HTR-8/SVneo (cell line): Measurements from ENCODE around the gene KDM4D.
"Not testable (repeated sequence)": the region's sequence is repeated elsewhere in the genome, so short reads cannot be mapped to it uniquely, and the experiment has no call there.

ENCODE experiments used
- DNase-seq: peaks from one replicate; pipeline ENCODE4 v3.0.0; 2011; ENCODE audit warnings: low spot score, mixed read lengths; ENCODE audit not compliant: insufficient read length
- FAIRE-seq: peaks from 2 replicates; lab custom pipeline; 2011; peaks lifted over from hg19 to GRCh38; lab: Jason Lieb, UNC

KDM4D gene

DNA sequence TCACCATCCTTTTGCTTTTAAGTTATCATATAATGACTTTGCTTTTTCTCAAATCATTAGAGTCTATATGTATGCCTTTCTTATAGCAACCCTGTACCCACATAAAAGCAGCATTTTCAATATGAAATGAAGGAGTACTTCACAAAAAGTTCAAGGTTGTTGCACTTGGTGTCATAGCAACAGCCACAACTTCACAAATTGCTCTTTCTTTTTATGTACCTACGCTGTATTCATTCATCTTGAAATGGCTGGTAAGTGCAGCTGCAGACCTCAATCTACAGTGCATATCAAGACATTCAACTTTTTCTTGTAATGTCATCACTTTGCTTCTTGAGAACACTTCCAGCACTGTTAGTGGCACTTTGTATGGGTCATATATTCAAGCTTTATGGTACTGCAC lies 18.8 kb upstream of the KDM4D start:
- FAIRE-seq (no peak), DNase-seq (no peak)

DNA sequence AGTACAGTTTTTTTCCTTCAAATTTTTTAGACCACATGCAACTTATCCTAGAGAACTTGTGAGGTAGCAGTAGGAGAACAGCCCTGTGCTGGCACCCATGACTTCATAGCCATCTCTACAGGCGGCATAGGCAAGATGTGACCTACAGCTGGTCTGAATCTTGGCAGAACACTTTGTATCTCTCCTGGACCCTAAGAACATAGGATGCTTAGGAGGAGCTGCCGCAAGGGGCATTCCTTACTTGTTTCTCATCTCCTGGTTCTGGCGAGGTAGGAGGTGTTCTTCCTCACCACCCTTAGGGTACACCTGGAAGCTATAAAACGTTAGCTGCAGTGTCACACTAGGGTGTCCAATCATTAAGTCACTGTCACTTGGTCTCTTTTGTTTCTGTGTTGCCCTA lies 16.5 kb upstream of the KDM4D start:
- FAIRE-seq (no peak), DNase-seq (no peak)

DNA sequence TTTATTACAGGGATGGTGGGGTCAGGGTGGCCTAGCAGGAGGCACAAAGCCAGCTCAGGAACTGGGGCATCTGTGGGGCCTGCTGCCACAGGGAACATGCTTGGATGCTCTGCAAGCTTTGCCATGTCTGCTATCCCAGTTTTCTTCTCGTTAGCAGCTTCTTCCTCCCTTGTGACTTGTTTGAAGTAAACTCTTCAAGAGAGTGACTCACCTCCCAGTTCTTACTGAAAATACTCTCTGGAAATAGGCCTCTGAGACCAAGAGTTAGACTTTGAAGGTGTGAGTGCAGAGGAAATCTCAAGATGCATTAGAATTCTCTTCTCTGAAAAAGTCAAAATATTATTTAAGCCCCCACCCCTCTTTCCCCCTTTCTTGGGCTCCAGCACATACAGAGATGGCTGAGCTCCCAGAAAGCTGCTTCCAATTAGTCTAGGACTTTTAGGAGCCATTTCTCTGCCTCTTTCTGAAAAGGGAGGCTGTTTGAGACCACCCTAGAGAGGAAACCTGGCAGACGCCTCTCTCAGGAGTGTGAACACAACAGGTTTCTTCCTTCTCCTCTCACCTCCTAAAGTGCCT lies 15.3 kb upstream of the KDM4D start:
- no peak for DNase-seq
- FAIRE-seq: no peak

DNA sequence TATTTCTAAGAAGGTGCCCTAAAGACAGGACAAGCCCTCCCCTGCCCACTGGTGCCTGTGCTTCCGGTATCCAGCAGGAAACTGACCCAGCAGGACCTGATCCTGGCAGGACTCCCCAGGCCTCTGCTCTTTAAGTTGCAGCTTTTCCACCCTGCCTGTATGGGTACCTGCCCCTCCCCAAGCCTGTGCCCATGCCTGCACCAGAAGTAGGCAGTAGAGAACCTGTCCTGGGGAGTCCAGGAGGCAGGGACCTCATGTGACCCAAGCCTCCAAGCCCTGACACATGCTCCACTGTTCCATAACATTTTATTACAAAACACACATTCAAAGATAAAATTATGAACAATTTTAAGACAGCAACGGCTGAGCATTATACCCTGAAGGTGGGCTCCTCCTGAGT lies 14.3 kb upstream of the KDM4D start:
- DNase-seq (no peak), FAIRE-seq (no peak)

DNA sequence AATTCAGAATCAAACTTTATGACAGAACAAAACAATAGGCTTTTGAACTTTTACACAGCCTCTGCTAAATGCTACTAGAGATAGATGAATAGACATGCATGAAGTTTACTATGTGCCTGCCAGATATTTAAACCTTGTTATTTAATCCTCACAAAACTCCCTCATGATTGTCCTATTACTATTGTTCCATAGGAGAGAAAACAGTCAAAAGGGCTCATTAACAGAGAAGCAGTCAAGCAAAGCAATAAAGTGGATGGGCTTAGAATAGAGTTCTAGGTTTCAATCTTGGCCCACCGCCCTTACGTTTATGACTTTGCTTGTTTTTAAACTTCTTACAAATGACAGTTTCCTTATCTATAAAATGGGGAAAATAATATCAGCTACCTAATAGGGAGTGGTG lies 13.0 kb upstream of the KDM4D start:
- no peak for FAIRE-seq

DNA sequence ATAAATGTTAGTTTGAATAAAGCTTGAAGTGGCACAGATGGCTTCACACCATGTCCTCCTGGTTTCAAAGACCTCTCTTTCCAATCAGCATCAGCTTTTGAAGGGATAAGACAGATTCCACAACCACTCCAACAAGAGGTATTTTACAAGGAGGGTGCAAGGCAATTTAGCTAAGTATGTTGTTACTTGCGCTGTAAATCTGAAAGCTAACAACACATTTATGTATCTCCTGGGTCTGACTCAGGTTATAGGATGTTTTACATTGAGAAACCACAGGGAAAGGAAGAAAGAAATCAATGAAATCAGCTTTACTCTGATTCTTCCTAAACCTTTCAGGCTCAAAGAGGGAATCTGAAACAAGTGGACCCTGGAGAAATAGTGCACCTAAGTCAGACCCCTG lies 12.3 kb upstream of the KDM4D start:
- DNase-seq: no peak
- FAIRE-seq: no peak

More for the DNA sequence above, 13.0 kb upstream of the KDM4D start:
- no peak for DNase-seq

DNA sequence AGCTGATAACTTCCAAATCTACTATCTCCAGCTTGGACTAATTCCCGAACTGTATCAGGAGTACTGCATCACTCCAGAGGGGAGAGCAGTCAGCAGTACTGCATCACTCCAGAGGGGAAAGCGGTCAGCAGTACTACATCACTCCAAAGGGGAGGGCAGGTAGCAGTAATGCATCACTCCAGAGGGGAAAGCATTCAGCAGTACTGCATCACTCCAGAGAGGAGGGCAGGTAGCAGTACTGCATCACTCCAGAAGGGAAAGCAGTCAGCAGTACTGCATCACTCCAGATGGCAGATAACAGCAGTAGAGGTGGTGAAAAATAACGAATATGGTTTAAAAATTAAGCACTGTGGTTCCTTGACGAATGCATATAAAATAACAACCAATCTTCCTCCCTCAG lies 8.6 kb upstream of the KDM4D start:
- no peak for FAIRE-seq
- DNase-seq: no peak

DNA sequence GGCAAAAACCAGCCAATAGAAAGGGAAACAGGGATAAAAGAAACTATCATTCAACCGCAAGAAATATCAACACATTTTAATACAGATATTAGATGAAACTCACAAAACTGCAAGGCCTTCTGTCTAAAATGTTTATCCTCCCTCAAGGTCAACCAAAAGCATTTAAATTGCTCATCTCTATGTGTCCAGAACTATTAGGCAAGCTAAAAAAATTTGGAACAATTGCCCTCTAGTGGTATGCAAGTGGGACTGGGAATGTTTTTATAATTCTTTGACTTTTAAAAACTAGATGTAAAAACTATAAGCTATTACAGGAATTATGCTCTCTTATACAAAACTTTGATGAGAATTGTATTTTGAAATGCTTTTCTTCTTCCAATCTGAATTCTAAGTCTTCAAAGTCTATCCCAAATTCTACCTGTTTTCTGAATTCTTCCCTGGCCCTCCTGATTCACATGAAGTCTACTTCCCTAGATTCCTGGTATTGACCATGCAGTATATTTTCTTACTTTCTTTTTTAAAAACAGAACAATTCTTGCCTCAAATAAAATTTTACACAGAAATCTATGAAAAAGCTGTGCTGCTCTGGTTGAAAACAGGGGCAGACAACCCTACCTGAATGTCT lies 5.1 kb upstream of the KDM4D start:
- no peak for DNase-seq
- no peak for FAIRE-seq

DNA sequence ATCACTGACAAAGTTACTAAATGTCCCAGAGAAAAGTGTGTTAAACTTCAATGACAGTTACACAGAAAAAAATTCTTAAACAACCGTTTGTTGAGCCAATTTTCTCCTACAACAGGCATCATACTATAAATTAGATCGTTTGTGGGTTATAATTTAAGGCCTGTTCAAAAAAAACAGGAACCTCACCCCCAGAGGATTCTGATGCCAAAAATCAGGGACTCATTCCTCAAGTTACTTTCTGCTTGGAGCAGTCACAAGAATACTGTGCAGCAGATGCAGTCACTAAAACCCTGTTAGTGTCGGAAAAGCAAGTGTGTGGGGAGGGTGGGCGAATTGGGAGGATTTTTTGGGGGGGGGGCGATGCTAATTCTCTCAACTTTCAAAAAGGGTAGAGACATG lies 810 bp upstream of the KDM4D start:
- no peak for FAIRE-seq
- DNase-seq: no peak

DNA sequence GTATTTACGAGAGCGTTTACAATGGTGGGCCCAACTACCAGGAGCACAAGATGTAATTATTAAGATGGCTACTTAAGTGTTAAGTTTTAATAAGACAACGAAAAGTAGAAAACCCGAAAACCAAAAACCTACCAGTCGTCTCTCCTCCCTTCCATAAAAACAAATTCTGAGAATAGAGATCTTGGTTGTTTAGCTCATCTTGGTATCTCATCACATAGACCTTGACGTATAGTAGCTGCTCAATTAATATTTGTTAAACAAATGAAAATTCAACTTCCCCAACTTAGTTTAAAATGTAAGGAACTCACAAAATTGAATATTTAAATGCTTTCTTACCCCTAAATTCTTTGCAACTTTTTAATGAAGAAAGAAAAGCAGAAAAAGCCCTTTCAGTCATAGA lies 669 bp downstream of the KDM4D start:
- DNase-seq: no peak
- FAIRE-seq: no peak

DNA sequence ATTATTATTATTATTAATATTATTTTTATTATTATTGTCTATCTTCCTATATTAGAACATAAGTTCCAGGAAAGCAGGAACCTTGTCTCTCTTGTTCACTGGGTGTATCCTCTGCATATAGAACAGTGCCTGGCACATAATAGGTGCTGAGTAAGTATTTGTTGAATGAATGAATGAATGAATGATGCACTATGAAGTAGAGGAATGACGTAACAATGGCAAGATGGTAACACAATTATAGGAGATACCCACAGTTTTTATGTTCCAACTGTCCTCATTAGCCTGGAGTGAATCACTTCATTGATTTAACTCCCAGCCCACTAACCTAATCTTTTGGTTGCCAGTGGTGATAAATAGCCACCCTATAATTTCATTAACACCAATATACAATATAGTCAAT lies 2.1 kb downstream of the KDM4D start:
- DNase-seq (no peak), FAIRE-seq (no peak)

DNA sequence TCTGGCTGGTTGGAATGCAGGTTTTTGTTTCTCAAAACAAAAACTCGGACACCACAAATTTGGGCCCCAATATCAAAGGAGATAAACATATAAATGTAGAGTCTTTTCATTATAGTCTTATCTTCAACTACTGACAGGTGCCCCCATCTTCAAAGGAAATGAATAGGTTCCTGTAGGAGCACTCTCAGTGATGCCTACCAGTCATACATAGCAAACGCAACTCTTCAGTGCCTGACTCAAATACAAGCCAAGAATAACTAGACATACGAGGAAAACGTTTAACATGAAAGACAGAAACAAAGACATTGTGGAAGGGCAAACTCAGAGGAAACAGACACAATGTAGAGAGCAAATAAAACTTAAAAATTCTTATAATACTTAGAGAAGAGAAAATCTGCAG lies 13.9 kb downstream of the KDM4D start:
- FAIRE-seq (no peak), DNase-seq (no peak)

DNA sequence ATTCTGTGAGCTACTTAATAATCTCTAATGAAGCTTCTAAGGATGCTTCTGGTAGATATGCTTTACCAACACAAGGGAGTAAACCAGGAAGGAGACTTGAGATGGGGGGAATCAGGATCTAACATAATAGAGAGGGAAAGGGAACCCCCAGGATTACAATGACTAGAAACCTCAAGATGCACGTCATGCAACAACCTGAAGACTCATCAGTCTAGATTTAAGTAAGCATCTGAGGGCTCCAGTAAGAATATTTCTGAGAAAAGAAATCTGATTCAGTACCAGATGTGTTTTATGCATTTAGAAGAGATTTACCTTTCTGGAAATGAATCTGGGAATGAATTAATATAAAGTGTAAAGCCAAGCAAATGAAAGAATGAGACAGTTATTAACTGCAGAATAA lies 15.2 kb downstream of the KDM4D start:
- FAIRE-seq (no peak), DNase-seq (no peak)

DNA sequence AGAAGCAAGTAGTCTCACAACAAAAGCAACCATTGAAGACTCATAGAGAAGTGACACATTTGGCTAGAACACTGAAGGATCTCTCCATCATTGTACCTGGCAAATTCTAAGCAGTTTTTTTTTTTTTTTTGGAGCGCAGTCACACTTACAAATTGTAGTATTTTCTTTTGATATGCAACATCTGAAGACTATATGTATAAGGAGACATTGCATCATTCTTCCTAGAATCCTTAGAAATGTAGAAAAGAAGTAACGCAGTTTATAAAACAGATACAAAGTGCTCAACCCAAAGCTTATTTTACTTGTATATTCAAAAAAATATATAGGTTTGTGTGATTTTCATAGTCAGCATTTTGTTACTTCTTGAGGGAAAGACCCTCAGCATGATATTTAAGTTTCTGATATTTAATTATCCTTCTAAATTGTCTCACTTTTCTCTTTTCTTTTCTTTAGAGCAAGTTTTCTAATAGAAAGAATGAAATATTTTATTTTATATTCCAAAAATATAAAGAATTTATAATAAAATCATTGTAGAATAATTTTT lies 20.0 kb downstream of the KDM4D start:
- FAIRE-seq (no peak), DNase-seq (no peak)

DNA sequence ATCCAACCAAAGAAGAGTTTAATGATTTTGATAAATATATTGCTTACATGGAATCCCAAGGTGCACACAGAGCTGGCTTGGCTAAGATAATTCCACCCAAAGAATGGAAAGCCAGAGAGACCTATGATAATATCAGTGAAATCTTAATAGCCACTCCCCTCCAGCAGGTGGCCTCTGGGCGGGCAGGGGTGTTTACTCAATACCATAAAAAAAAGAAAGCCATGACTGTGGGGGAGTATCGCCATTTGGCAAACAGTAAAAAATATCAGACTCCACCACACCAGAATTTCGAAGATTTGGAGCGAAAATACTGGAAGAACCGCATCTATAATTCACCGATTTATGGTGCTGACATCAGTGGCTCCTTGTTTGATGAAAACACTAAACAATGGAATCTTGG lies 23.9 kb downstream of the KDM4D start:
- no peak for DNase-seq
- no peak for FAIRE-seq

DNA sequence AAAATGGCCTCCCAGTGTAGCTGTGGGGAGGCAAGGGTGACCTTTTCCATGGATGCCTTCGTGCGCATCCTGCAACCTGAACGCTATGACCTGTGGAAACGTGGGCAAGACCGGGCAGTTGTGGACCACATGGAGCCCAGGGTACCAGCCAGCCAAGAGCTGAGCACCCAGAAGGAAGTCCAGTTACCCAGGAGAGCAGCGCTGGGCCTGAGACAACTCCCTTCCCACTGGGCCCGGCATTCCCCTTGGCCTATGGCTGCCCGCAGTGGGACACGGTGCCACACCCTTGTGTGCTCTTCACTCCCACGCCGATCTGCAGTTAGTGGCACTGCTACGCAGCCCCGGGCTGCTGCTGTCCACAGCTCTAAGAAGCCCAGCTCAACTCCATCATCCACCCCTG lies 24.8 kb downstream of the KDM4D start:
- FAIRE-seq (no peak), DNase-seq (no peak)

DNA sequence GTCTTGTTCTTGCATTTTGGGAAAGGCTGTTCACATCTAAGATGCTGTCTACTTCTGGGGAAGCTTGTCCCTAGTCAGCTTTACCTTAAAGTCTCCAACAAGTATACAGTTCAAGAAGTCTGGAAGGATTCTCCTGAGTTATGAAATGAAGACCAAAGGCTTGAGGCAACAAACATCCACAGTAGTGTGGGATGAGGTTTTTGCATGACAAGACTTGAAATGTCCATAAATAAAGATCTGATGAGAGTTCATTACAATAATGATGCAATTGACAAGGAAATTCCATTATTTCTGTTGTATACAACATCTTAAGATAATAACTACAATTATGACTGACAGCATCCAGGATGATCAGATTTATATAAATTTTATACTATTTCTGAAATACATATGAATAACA lies 30.2 kb downstream of the KDM4D start:
- FAIRE-seq (no peak), DNase-seq (no peak)

DNA sequence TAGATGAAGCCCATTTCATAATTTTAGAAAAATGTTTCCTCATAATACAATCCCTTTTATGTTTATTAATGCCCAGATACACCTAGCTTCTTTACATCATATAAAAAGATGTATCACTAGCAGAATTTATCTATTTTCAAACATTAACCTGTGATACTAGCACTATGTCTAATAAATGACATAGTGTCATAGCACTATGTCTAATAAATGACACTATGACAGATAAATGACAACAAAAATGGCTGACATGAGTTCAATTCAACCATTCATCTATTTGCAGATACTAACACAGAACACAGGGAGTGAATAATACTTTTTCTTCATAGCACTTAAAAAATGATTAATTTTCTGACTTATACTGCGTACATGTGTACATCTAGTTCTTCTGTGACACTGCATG lies 32.1 kb downstream of the KDM4D start:
- no peak for DNase-seq
- no peak for FAIRE-seq

DNA sequence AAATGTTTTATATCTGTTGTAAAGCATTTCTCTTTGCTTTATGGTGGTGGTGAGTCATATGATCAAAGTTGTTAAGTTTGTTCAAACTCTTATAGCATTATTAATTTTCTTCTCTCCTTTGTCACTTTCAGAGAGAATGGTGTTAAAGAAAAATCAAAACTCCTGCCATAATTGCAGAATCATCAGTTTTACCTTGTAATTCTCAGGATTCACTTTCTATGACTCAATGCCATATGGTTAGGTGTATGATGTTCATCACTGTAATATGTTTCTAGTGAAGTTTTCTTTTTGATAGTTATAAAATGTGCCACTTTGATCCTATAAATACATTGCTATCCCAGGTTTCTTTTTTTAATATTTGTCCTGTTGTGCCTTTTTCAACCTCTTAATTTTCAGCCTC lies 37.9 kb downstream of the KDM4D start:
- DNase-seq: no peak
- no peak for FAIRE-seq

DNA sequence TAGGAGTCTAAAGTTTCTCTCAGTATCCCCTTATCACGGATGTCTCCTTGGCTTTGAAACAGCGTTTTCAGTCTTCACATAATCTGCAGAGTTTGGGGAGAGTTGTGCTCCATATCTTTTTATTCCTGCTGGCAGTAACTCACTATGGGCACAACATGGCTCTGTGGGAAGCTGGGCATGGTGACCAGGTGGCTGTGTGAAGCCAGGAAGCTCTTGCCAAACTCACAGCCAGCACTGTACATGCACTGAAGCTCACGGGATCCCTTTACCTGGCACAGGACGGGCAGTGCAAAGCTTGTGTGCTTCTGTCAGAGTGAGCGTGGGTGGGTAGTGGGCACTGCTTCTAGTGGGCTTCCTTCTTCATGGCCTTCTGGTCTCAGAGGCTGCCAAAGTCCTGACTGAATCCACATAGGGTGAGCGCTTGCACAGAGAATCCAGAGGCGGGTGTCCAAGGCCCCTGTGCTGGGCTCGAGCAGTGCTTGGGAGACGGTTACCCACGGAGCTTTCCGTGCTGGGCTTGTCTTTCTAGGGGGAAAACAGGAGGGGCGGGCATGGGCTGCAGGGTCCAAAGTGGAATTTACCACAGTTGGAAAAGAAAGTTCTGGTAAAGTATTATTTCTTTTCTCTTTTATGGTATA lies 40.8 kb downstream of the KDM4D start:
- DNase-seq: no peak
- FAIRE-seq: no peak

DNA sequence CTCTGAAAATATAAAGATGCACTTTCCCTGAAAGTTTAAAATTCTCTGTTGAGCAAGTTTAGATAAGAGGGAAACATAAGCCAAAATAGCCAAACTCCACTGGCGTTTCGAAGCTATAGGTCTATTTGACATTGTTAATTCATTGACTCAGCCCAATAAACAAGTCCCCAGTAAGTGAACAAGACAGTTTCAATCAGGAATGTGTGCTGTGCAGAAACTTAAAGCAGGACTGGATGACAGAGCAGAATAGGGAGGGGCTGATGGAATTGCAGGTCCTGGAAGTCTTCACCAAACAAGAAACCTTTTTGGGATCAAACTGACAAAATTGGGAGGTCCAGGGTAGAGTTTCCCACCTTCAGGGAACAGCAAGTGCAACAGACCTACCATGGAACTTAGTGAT lies 42.6 kb downstream of the KDM4D start:
- no peak for FAIRE-seq

DNA sequence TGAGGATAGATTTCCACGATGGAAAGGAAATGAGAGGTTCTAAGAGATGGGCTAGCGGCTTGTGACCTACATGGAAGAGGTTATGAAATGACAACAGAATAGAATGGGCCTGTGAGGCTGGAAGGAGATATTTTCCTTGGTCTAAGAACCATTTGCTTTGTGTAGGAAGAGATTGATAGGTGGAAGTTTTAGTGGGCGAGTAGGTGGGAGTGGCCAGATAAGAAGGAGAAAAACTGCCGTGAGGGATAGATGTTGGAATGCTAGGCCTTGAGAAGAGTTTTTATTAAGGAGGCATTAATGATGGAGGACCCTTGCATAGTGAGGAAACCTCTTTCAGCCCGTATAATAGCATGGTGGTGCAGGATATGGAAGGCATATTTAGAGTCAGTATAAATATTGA lies 48.0 kb downstream of the KDM4D start:
- not testable (repeated sequence) for FAIRE-seq

More for the DNA sequence above, 42.6 kb downstream of the KDM4D start:
- no peak for DNase-seq

More for the DNA sequence above, 48.0 kb downstream of the KDM4D start:
- DNase-seq: not testable (repeated sequence)
